ENCODE measurements around the gene PANX1. TPM values are rescaled to one million over a fixed set of nuclear protein-coding genes. Genes with fewer than 3 reads are reported as not detected.

Gene PANX1
- total RNA-seq, 1 donor from 2014 or later: 60.3 TPM

- H3K4me3 ChIP-seq (ENCODE audit: low read depth, low read length): no peak overlapping the region
- H3K36me3 ChIP-seq (ENCODE audit: control insufficient read depth, insufficient read depth, low read length): no peaks in the 10 kb centered on the region
- DNase-seq (ENCODE audit: low read depth) (no peak), FAIRE-seq (no peak)
- TF ChIP-seq CTCF (IDR thresholded peaks at IDR 0.05; ENCODE audit: insufficient read depth, low read length, severe bottlenecking): no peak
- H3K27me3 ChIP-seq (ENCODE audit: control insufficient read depth, insufficient read depth, low read length): no peaks in the 10 kb centered on the region
These were observed 40.9 kb downstream of the PANX1 start for GRCh38 chr11:94169516-94169915.

- Histone ChIP-seq H3K27me3 (ENCODE audit: control insufficient read depth, insufficient read depth, low read length) (no peaks in the 10 kb centered on the region), H3K4me3 (ENCODE audit: low read depth, low read length) (no peak overlapping the region), H3K36me3 (ENCODE audit: control insufficient read depth, insufficient read depth, low read length) (no peaks in the 10 kb centered on the region)
- DNase-seq (ENCODE audit: low read depth) (no peak), FAIRE-seq (no peak)
- no peak for TF ChIP-seq CTCF (IDR thresholded peaks at IDR 0.05; ENCODE audit: insufficient read depth, low read length, severe bottlenecking)
These were observed 41.4 kb downstream of the PANX1 start for GRCh38 chr11:94169930-94170545.

GRCh38 chr11:94170953-94171352 lies 42.3 kb downstream of the PANX1 start:
- Histone ChIP-seq H3K27me3 (ENCODE audit: control insufficient read depth, insufficient read depth, low read length) (no peaks in the 10 kb centered on the region), H3K4me3 (ENCODE audit: low read depth, low read length) (no peak overlapping the region), H3K36me3 (ENCODE audit: control insufficient read depth, insufficient read depth, low read length) (no peaks in the 10 kb centered on the region)
- FAIRE-seq (no peak), DNase-seq (ENCODE audit: low read depth) (no peak)
- TF ChIP-seq CTCF (IDR thresholded peaks at IDR 0.05; ENCODE audit: insufficient read depth, low read length, severe bottlenecking): no peak

GRCh38 chr11:94171693-94172440 lies 43.2 kb downstream of the PANX1 start:
- FAIRE-seq (peak; percentile 77), DNase-seq (ENCODE audit: low read depth) (no peak)
- peak; percentile 71 for TF ChIP-seq CTCF (IDR thresholded peaks at IDR 0.05; ENCODE audit: insufficient read depth, low read length, severe bottlenecking)
- no peak overlapping the region for H3K4me3 ChIP-seq (ENCODE audit: low read depth, low read length)
- no peaks in the 10 kb centered on the region for H3K27me3 ChIP-seq (ENCODE audit: control insufficient read depth, insufficient read depth, low read length)
- no peaks in the 10 kb centered on the region for H3K36me3 ChIP-seq (ENCODE audit: control insufficient read depth, insufficient read depth, low read length)

GRCh38 chr11:94175535-94175934 lies 46.9 kb downstream of the PANX1 start:
- DNase-seq (ENCODE audit: low read depth) (peak; percentile 57), FAIRE-seq (no peak)
- TF ChIP-seq CTCF (IDR thresholded peaks at IDR 0.05; ENCODE audit: insufficient read depth, low read length, severe bottlenecking): no peak
- H3K4me3 ChIP-seq (ENCODE audit: low read depth, low read length): no peak overlapping the region
- no peaks in the 10 kb centered on the region for H3K27me3 ChIP-seq (ENCODE audit: control insufficient read depth, insufficient read depth, low read length)
- peaks cover 4% of the 10 kb centered on the region for H3K36me3 ChIP-seq (ENCODE audit: control insufficient read depth, insufficient read depth, low read length)
